HepG2 (cell line): ENCODE data around the gene JPH2.

Source experiments
- CCAR2 ChIP-seq: fragments of 200-400 bp; formaldehyde crosslinking; optimal IDR thresholded peaks from 2 replicates; pipeline ENCODE3; 2018; ENCODE audit warnings: low read depth, mild to moderate bottlenecking, low read length, moderate library complexity
- CREM ChIP-seq, 2 experiments: sonication (generic) in 1 of 2; formaldehyde crosslinking in 1 of 2; IDR thresholded peaks; 2 replicates each; pipeline versions ENCODE4 v1.4.0 to v1.6.1; 2016 to 2020; ENCODE audit warnings: antibody characterized with exemption in 1 of 2, mild to moderate bottlenecking in 1 of 2, missing genetic modification reagents in 1 of 2
- DMAP1 ChIP-seq: IDR thresholded peaks from 2 replicates; pipeline ENCODE4 v1.6.1; 2016
- EHMT2 ChIP-seq: fragments of 200-600 bp; sonication (generic); IDR thresholded peaks from 2 replicates; pipeline ENCODE4 v1.7.0; 2017; ENCODE audit warnings: antibody characterized with exemption, low read depth, low read length, borderline replicate concordance
- EP300 ChIP-seq, 3 experiments: sonication (generic) in 1 of 3; formaldehyde crosslinking in 1 of 3; IDR thresholded peaks; 2 replicates each; pipeline versions ENCODE4 v1.5.1 to v1.6.1; 2011 to 2020; ENCODE audit warnings: low read depth in 2 of 3, low read length in 2 of 3, borderline replicate concordance in 1 of 3, improper control_type of control experiment in 1 of 3, mild to moderate bottlenecking in 1 of 3, missing genetic modification reagents in 1 of 3, moderate library complexity in 1 of 3
- FOSL2 ChIP-seq: sonication (generic); formaldehyde crosslinking; IDR thresholded peaks from 2 replicates; pipeline ENCODE4 v1.4.0; 2020; ENCODE audit warnings: missing genetic modification reagents
- NFIC ChIP-seq: IDR thresholded peaks from 2 replicates; pipeline ENCODE4 v1.6.1; 2012; ENCODE audit warnings: mild to moderate bottlenecking, low read length, inconsistent platforms
- PAX8 ChIP-seq: sonication (generic); formaldehyde crosslinking; IDR thresholded peaks from 2 replicates; pipeline ENCODE4 v1.8.0; 2022; ENCODE audit warnings: mild to moderate bottlenecking, missing genetic modification reagents, borderline replicate concordance
- RFX3 ChIP-seq: IDR thresholded peaks from 2 replicates; pipeline ENCODE4 v1.6.1; 2016; ENCODE audit warnings: missing biosample characterization, missing genetic modification reagents
- ZMAT5 ChIP-seq: sonication (generic); formaldehyde crosslinking; IDR thresholded peaks from 2 replicates; pipeline ENCODE4 v1.5.0; 2020; ENCODE audit warnings: mild to moderate bottlenecking, low read depth, missing genetic modification reagents, borderline replicate concordance
- ZNF362 ChIP-seq: sonication (generic); formaldehyde crosslinking; IDR thresholded peaks from 2 replicates; pipeline ENCODE4 v1.4.0; 2020; ENCODE audit warnings: missing genetic modification reagents, mild to moderate bottlenecking, borderline replicate concordance
- ZNF430 ChIP-seq: sonication (generic); formaldehyde crosslinking; IDR thresholded peaks from 2 replicates; pipeline ENCODE4 v1.9.0; 2021; ENCODE audit warnings: mild to moderate bottlenecking, missing genetic modification reagents
- ZNF431 ChIP-seq: sonication (generic); formaldehyde crosslinking; IDR thresholded peaks from 2 replicates; pipeline ENCODE4 v1.9.0; 2022; ENCODE audit warnings: missing genetic modification reagents, low read depth, mild to moderate bottlenecking, borderline replicate concordance
- TF ChIP-seq, protein P1 (sequence below): sonication (generic); formaldehyde crosslinking; IDR thresholded peaks from 2 replicates; pipeline ENCODE4 v1.8.0; 2023; ENCODE audit warnings: mild to moderate bottlenecking, missing genetic modification reagents

DNA sequence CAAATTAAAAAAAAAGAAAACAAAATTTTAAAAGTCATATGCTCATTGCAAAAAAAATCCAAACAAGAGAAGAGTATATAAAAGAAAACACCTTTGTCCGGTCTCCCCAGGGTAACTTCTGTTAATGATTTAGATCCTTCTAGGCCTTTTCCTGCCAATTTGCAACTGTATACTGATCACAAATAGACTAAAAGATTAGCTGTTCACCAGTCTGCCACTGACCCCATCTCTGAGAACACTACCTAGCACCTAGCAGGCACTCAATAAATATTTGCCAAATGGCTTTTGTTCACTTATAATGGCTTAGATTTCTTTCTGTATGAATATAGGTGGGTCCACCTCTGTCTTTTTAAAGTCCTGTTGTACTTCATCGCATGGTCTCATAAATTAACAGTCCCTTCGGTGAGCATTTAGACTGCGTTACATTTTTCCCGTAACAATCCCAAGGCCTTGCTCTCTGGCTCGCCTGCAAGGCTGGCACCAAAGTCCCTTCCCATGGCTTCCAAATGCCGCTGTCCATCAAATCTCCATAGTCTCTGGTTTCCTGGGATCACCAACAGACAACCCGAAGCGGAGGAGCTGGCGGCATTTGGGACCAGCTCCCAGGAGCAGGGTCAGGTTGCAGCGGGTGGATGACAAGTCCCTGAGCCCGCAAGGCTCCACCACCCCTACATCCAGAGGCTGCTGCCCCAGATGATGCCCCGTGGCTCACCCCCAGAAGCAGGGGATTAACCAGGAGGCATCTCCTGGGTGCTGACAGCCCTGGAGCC, 11.8 kb downstream of the JPH2 start:
- TF ChIP-seq EP300 (IDR thresholded peaks at IDR 0.05; ENCODE audit: low read depth in 2 of 2, low read length in 2 of 2), result no peak
- no peak for TF ChIP-seq EP300 (CRISPR knock-in tag; IDR thresholded peaks at IDR 0.05; ENCODE audit: borderline replicate concordance)
- no peak for TF ChIP-seq ZMAT5
- TF ChIP-seq NFIC, result no peak
- no peak for TF ChIP-seq DMAP1 (CRISPR knock-in tag)
- no peak for TF ChIP-seq CCAR2
- TF ChIP-seq ZNF362 (CRISPR knock-in tag), result no peak
- no peak for TF ChIP-seq EHMT2
- TF ChIP-seq FOSL2 (CRISPR knock-in tag), result no peak
- TF ChIP-seq ZNF431 (CRISPR knock-in tag), result no peak
- TF ChIP-seq PAX8 (CRISPR knock-in tag), result no peak
- TF ChIP-seq, protein P1, sequence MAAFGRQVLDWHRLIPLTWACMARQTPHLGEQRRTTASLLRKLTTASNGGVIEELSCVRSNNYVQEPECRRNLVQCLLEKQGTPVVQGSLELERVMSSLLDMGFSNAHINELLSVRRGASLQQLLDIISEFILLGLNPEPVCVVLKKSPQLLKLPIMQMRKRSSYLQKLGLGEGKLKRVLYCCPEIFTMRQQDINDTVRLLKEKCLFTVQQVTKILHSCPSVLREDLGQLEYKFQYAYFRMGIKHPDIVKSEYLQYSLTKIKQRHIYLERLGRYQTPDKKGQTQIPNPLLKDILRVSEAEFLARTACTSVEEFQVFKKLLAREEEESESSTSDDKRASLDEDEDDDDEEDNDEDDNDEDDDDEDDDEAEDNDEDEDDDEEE, result no peak
- no peak for TF ChIP-seq ZNF430
- no peak for TF ChIP-seq CREM (IDR thresholded peaks at IDR 0.05)
- TF ChIP-seq CREM (CRISPR knock-in tag; IDR thresholded peaks at IDR 0.05), result no peak
- no peak for TF ChIP-seq RFX3 (CRISPR knock-in tag)
